CD4-positive, alpha-beta T cell treated with Interleukin-17A for 1 hour (primary cell): ENCODE results near the gene JOSD2.

Source experiments
- DNase-seq: peaks from one replicate; pipeline ENCODE4 v3.0.0-alpha.2; 2020

Gene JOSD2

DNA sequence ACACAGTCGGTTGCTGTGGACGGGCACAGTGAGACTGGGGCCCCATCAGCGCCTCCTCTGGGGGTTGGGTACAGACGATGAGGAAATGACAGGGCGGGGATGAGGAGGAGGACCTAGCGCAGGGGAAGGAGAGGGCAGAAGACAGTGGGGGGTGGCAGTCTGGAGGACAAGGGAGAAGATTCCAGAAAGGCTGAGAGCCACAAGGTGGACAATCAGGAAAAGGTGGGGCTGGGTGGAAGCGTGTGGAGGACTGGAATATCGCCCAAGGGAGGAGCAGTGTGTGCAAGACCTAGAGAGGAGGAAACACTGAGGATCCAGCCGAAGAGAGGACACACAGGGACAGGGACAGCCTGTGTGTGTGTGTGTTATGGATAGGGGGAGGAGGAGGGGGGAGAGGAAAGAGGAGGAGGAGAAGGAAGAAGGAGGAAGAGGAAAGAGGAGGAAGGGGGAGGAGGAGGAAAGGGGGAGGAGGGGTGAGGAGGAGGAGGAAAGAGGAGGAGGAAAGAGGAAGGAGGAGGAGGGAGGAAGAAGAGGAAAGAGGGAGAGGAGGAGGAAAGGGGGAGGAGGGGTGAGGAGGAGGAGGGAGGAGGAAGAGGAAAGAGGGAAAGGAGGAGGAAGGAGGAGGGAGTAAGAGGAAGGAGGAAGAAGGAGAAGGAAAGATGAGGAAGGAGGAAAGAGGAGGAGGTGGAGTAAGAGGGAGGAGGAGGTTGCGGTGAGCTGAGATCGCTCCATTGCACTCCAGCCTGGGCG is 18.5 kb downstream of the JOSD2 start:
- peak; percentile 36 for DNase-seq

GRCh38 chr19:50490991-50491472 is 20.0 kb downstream of the JOSD2 start:
- no peak for DNase-seq

GRCh38 chr19:50490411-50490811 is 20.6 kb downstream of the JOSD2 start:
- no peak for DNase-seq

DNA sequence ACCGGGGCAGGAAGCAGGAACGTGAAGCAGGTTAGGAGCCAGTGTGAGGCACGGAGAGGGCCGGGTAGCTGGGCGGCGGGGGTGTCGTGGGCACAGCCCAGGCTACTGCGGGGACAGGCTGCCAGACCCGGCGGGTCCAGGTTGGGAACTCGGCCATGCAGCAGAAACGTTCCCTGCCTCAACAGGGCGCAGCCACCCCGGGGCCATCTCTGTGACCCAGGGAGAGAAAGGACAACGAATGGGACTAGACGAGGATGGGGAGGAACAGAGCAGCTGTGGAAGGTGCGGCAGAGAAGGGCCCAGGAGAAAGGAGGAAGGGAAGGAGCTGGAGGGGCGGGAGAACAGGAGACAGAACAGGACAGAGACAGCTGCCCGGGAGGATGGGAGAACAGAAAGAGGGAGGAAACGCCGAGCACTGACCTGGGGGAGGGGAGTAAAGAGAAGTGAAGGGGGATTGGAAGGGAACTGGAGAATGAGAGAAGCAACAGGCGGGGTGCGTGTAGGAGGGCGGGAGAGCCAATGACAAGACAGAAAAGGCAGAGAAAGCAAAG is 21.5 kb downstream of the JOSD2 start:
- no peak for DNase-seq

GRCh38 chr19:50488389-50489194 is 22.4 kb downstream of the JOSD2 start:
- DNase-seq = no peak

DNA sequence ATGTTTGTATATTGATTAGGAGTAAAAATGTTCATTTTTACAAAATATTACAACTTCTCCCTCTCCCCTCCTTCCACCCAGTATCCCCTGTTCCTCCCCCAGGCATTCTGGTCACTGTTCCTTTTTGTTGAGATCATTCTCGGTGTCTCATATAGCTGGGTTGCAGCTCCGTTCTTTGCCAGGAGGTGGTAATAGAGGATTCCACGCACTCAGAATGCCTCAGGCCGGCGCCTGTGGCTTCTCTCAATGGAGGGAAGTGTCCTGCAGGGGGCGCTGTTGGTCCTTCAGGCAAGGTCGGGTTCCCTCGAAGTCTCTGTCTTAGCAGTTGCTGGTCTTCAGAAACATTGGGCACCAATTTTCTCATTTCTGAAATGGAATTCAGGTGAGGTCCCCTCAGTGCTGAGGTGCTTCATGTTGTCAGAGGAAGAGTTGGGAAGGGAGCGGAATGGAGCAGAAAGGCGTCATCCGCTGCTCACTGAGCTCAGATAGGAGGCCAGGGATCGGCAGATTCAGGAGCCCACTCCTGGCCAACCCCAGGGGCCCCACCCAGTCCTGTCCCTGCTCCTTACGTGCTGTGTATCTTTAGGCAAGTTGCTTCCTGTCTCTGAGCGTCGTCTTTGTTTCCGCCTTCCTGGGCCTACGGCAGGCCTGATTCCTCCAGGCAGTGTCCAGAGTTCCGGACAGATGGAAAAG is 24.0 kb downstream of the JOSD2 start:
- DNase-seq = peak; percentile 54

DNA sequence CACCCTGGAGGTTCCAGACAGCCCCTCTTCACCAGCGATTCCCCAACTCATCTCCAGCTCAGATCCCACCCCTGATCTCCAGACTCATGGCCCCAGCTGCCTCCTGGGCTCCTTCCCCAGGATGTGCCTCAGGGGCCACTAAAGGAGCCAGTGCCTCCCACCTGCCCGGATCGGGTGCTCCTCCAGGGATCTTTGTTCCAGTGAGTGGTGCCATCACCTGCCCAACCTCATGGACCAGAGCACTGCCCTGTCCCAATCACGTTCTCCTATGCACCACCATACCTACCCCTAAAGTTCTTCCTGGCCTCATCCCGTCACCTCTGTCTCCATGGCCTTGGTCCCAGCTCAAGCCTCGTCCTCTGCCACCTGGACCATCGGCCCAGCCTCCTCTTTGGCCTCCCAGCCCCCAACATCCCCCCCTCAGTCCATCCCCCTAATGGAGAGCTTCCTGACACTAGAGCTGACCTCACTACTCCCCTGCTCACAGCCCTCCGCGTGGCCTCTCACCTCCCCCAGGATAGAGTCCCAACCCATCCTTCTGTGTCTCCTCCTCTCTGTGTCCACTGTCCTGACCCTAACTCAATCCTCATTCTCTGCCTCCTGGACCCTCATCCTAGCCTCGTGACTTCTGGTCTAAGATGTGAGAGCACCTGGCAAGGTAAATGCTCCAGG is 25.6 kb downstream of the JOSD2 start:
- no peak for DNase-seq

DNA sequence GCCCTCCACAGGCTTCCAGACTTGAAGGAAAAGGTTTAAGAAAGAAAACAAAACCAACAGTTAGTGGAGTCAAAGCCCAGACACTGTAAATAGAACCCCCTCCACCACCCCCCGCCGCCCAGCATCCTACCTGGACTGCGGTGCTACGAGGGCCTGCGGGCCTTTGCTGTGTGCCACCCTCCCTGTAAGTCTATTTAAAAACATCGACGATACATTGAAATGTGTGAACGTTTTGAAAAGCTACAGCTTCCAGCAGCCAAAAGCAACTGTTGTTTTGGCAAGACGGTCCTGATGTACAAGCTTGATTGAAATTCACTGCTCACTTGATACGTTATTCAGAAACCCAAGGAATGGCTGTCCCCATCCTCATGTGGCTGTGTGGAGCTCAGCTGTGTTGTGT is 28.1 kb downstream of the JOSD2 start:
- DNase-seq = no peak

- DNase-seq = no peak
Measured at GRCh38 chr19:50482271-50482855, 28.6 kb downstream of the JOSD2 start.

- DNase-seq = no peak
Measured at GRCh38 chr19:50481351-50482149, 29.4 kb downstream of the JOSD2 start.

- no peak for DNase-seq
Measured at GRCh38 chr19:50480281-50481111, 30.5 kb downstream of the JOSD2 start.

- DNase-seq = no peak
Measured at GRCh38 chr19:50479761-50480251, 31.2 kb downstream of the JOSD2 start.

GRCh38 chr19:50478901-50479715 is 31.9 kb downstream of the JOSD2 start:
- peak; percentile 16 for DNase-seq

GRCh38 chr19:50477751-50478515 is 33.1 kb downstream of the JOSD2 start:
- no peak for DNase-seq

DNA sequence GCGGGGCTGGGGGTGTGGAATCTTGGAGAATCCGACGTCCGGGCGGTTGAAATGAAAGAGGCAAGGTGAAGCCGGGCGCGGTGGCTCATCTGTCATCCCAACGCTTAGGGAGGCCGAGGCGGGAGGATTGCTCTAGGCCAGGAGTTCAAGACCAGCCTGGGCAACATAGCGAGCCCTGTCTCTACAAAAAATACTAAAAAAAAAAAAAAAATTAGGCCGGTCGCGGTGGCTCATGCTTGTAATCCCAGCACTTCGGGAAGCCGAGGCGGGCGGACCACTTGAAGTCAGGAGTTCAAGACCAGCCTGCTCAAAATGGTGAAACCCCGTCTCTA is 34.1 kb downstream of the JOSD2 start:
- DNase-seq = no peak

- peak; percentile 97 for DNase-seq
Measured at GRCh38 chr19:50476224-50476906, 34.6 kb downstream of the JOSD2 start, which contains the start of the genes EMC10 and GARIN5A. EMC10 (plus strand) TSS chr19:50476507; CDS start chr19:50476545, 38 bp downstream. GARIN5A (minus strand) TSS chr19:50476848; CDS start chr19:50476388, 460 bp downstream.

GRCh38 chr19:50475736-50476223 is 35.2 kb downstream of the JOSD2 start:
- no peak for DNase-seq
